Hindlimb muscle (tissue), 1 donor: ENCODE measurements around the gene LRP8. TPM values are rescaled to one million over a fixed set of nuclear protein-coding genes. Genes with fewer than 3 reads are reported as not detected.

ENCODE experiments used
- DNase-seq: peaks from one replicate; pipeline ENCODE4 v3.0.0-alpha.2; 2013
- polyA plus RNA-seq: library from polyadenylated mRNA; unstranded; fragments of 120-200 nt; gene quantifications from one replicate; pipeline ENCODE4 v1.2.1, GENCODE V29; 2013; ENCODE audit not compliant: insufficient read length

LRP8 gene
- polyA plus RNA-seq, 1 donor: 6.1 TPM

- no peak for DNase-seq
Measured at GRCh38 chr1:53339736-53340635, 12.1 kb upstream of the LRP8 start.

GRCh38 chr1:53338423-53338822, 10.6 kb upstream of the LRP8 start:
- DNase-seq: no peak

- no peak for DNase-seq
Measured at GRCh38 chr1:53337499-53337898, 9.6 kb upstream of the LRP8 start.

- no peak for DNase-seq
Measured at GRCh38 chr1:53336146-53336545, 8.3 kb upstream of the LRP8 start.

- DNase-seq: no peak
Measured at GRCh38 chr1:53335661-53336060, 7.8 kb upstream of the LRP8 start.

GRCh38 chr1:53334781-53335180, 6.9 kb upstream of the LRP8 start:
- no peak for DNase-seq

GRCh38 chr1:53334312-53334711, 6.4 kb upstream of the LRP8 start:
- no peak for DNase-seq

GRCh38 chr1:53332833-53333232, 5.0 kb upstream of the LRP8 start:
- DNase-seq: no peak

GRCh38 chr1:53332186-53332564, 4.3 kb upstream of the LRP8 start:
- no peak for DNase-seq

- DNase-seq: no peak
Measured at GRCh38 chr1:53331446-53332185, 3.7 kb upstream of the LRP8 start.

- no peak for DNase-seq
Measured at GRCh38 chr1:53330819-53331218, 2.9 kb upstream of the LRP8 start.

GRCh38 chr1:53328541-53329499, 950 bp upstream of the LRP8 start:
- no peak for DNase-seq

GRCh38 chr1:53327182-53327913, 522 bp downstream of the LRP8 start:
- no peak for DNase-seq

GRCh38 chr1:53326598-53327181, 1.2 kb downstream of the LRP8 start:
- no peak for DNase-seq

GRCh38 chr1:53326088-53326597, 1.7 kb downstream of the LRP8 start:
- peak; percentile 49 for DNase-seq

GRCh38 chr1:53325326-53326087, 2.4 kb downstream of the LRP8 start:
- DNase-seq: no peak

- no peak for DNase-seq
Measured at GRCh38 chr1:53324728-53325297, 3.1 kb downstream of the LRP8 start.

GRCh38 chr1:53324321-53324720, 3.5 kb downstream of the LRP8 start:
- DNase-seq: no peak

- no peak for DNase-seq
Measured at GRCh38 chr1:53323316-53323715, 4.6 kb downstream of the LRP8 start.
